HEK293T (cell line): ENCODE data around the gene C10orf62.

ENCODE experiments used
- ARNT ChIP-seq: fragments of 450-650 bp; IDR thresholded peaks from 2 replicates; pipeline ENCODE4 v1.6.1; 2017; ENCODE audit warnings: mild to moderate bottlenecking
- BHLHE40 ChIP-seq: fragments of 450-650 bp; IDR thresholded peaks from 2 replicates; pipeline ENCODE4 v1.6.1; 2016; ENCODE audit warnings: mild to moderate bottlenecking, moderate library complexity, borderline replicate concordance
- ELF4 ChIP-seq: fragments of 450-650 bp; IDR thresholded peaks from 2 replicates; pipeline ENCODE4 v1.6.1; 2017; ENCODE audit warnings: antibody characterized with exemption
- FOXA1 ChIP-seq: fragments of 450-650 bp; IDR thresholded peaks from 2 replicates; pipeline ENCODE4 v1.6.1; 2016; ENCODE audit warnings: mild to moderate bottlenecking
- FOXK2 ChIP-seq: fragments of 450-650 bp; IDR thresholded peaks from 2 replicates; pipeline ENCODE4 v1.6.1; 2016; ENCODE audit warnings: mild to moderate bottlenecking
- FOXM1 ChIP-seq: fragments of 450-650 bp; IDR thresholded peaks from 2 replicates; pipeline ENCODE4 v1.6.1; 2017; ENCODE audit warnings: mild to moderate bottlenecking, borderline replicate concordance
- HDGF ChIP-seq: fragments of 450-650 bp; IDR thresholded peaks from 2 replicates; pipeline ENCODE4 v1.6.1; 2017; ENCODE audit warnings: antibody characterized with exemption, borderline replicate concordance
- L3MBTL2 ChIP-seq: fragments of 450-650 bp; conservative IDR thresholded peaks from 2 replicates; pipeline ENCODE4 v1.6.1; 2016; ENCODE audit warnings: mild to moderate bottlenecking
- NFRKB ChIP-seq: fragments of 450-650 bp; IDR thresholded peaks from 2 replicates; pipeline ENCODE4 v1.6.1; 2016; ENCODE audit warnings: mild to moderate bottlenecking, moderate library complexity
- SP1 ChIP-seq: fragments of 450-650 bp; IDR thresholded peaks from 2 replicates; pipeline ENCODE4 v1.6.1; 2017
- SUZ12 ChIP-seq: fragments of 450-650 bp; IDR thresholded peaks from 2 replicates; pipeline ENCODE4 v1.6.1; 2016; ENCODE audit warnings: mild to moderate bottlenecking
- TARDBP ChIP-seq: fragments of 450-650 bp; IDR thresholded peaks from 2 replicates; pipeline ENCODE4 v1.6.1; 2016
- ZNF384 ChIP-seq: fragments of 450-650 bp; IDR thresholded peaks from 2 replicates; pipeline ENCODE4 v1.6.1; 2016

DNA sequence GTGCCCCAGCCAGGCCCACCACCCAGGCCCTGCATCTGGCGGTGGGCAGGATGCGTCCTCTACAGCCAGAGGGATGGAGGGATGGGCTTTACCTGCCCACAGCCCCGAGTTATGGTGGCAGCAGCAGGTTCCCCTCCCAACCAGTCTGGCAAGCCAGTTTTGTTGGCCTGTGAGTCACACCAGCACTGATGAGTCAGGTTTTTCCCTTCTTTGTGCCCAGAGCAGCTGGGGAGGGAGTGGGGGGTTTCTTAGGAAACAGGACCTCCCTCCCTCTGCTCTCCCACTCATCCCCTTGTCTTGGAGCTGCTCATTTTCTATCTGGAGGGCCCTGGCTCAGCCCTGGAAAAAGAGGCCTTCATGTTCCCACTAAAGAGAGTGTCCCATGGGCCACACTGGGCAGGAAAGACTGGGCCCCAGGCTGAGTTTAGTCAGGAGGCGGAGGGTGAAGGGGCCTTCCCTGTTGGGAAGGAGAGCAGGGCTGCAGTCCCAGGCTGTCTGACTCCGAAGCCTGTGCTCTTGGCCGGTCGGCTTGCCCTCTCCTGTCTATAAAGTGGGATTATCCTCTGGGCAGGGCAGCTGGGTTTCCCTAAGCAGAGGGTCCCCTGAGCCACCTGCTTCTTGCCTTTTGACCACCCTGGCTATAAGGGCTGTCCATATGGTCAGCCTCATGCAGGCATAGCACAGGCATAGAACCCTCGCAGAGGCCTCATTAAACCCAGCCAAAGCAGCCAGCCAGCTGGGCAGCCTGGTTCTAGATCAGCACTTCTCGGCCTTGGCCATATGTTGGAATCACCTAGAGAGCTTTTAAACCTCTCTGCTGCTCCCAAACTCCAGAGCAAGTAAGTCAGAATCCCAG, 47.1 kb upstream of the C10orf62 start:
- TF ChIP-seq ELF4 (no peak), ZNF384 (no peak), ARNT (no peak), FOXM1 (no peak), HDGF (no peak), BHLHE40 (no peak), SP1 (no peak), SUZ12 (no peak), NFRKB (no peak), FOXK2 (no peak), L3MBTL2 (no peak), TARDBP (no peak), FOXA1 (no peak)
